ENCODE data around the gene RPTOR.

Gene RPTOR

GRCh38 chr17:80749611-80750010 is 205.0 kb downstream of the RPTOR start:
- TF ChIP-seq CTCF (IDR thresholded peaks at IDR 0.05; ENCODE audit: control extremely low read depth, extremely low read depth, low read depth, missing control alignments) = no peak
- CTCF ChIA-PET = no interaction called here
- POLR2A ChIA-PET = interaction anchor here (0.6 to 0.7 kb wide), 2 partner anchors 10 to 285 kb away, joined by 3 to 4 read pairs; no protein-coding TSS in a partner anchor
- no peak for DNase-seq (ENCODE audit: extremely low spot score)

GRCh38 chr17:80750263-80750662 is 205.6 kb downstream of the RPTOR start:
- no peak for DNase-seq (ENCODE audit: extremely low spot score)
- TF ChIP-seq CTCF (IDR thresholded peaks at IDR 0.05; ENCODE audit: control extremely low read depth, extremely low read depth, low read depth, missing control alignments) = no peak
- POLR2A ChIA-PET = no interaction called here
- CTCF ChIA-PET = no interaction called here

- CTCF ChIA-PET = no interaction called here
- no peak for DNase-seq (ENCODE audit: extremely low spot score)
- no peak for TF ChIP-seq CTCF (IDR thresholded peaks at IDR 0.05; ENCODE audit: control extremely low read depth, extremely low read depth, low read depth, missing control alignments)
- POLR2A ChIA-PET = no interaction called here
Observed at GRCh38 chr17:80751070-80751945, 206.7 kb downstream of the RPTOR start.

DNA sequence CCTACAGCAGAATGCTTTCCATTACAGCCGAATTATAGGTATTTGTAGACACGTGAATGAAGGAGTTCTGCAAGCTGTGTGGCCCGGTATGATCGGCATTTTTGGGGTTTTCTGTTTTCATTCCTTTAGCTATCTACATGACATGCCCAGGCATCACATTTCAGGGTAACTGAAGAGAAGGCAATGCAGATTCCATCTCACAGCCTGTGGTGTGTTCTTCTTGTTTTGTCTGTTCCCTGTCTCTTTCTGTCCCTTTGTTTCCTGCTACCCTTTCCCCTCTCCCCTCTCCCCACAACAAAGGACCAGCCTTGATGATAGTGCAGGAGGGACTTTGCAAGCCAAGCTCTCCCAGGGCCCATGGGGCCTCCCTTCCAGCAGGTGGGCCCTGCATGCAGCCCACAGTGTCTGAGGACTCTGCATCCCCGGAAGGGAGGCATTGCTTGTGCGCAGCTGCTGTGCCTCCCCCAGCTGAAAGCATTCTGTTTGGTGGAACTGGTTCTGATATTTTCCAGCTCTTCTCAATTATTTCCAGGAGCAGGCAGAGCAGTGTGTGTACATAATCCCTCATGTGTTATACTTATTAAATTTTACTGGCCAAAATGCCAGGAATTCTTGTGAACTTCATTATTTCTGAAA is 207.4 kb downstream of the RPTOR start:
- ChIA-PET CTCF (no interaction called here), POLR2A (no interaction called here)
- TF ChIP-seq CTCF (IDR thresholded peaks at IDR 0.05; ENCODE audit: control extremely low read depth, extremely low read depth, low read depth, missing control alignments) = no peak
- DNase-seq (ENCODE audit: extremely low spot score) = no peak

DNA sequence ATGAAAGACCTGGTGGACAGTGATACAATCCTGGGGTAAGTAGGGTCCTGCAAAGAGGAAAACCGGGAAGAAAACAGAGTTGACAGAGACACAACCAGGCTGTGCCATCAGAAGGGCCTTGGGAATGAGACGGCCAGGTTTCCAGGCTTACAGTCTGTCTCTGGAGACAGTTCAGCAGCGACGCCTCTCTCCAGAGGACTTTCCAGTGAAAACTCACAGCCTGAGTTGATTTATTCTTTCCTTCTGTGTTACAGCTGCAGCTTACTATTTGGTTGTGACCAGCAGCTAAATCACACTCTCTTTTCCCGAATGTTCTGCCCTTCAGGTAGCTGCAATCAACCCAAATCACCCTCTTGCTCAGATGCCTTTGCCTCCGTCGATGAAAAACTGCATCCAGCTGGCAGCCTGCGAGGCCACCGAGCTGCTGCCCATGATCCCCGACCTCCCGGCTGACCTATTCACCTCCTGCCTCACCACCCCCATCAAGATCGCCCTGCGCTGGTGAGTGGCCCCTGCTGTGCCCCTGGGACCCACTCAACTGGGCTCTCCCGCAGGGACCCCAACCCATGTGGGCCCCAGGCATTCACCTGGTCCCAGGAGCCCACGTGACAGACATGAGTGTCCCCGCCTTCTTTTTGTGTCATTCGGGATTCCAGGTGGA is 209.2 kb downstream of the RPTOR start:
- ChIA-PET POLR2A (no interaction called here), CTCF (no interaction called here)
- no peak for DNase-seq (ENCODE audit: extremely low spot score)
- no peak for TF ChIP-seq CTCF (IDR thresholded peaks at IDR 0.05; ENCODE audit: control extremely low read depth, extremely low read depth, low read depth, missing control alignments)

DNA sequence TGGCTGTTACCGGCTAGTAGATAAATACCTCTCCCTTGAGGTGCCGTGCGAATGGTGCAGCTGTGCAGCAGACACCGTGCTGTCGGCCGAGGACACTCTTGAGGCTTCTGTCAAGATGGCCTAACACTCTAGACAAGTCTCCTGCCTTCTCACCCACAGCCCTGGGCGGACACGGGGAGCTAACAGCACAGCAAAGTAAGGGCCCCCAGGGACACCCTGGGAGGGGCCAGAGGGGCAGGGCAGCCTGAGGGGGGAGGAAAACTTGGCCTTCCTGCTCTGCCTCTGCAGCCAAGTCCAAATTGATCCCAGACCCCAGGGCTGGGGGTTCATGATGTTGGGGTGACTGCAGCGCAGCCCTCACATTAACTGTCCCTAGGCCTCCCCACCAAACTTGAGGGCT is 210.2 kb downstream of the RPTOR start:
- DNase-seq (ENCODE audit: extremely low spot score) = no peak
- no peak for TF ChIP-seq CTCF (IDR thresholded peaks at IDR 0.05; ENCODE audit: control extremely low read depth, extremely low read depth, low read depth, missing control alignments)
- CTCF ChIA-PET = interaction anchor here (1.0 to 2.1 kb wide), 2 partner anchors 13 to 31 kb away, joined by 3 to 5 read pairs; no protein-coding TSS in a partner anchor
- POLR2A ChIA-PET = no interaction called here

Data from GM10248 (cell line).